ENCODE measurements around the gene EDIL3.

Gene EDIL3

DNA sequence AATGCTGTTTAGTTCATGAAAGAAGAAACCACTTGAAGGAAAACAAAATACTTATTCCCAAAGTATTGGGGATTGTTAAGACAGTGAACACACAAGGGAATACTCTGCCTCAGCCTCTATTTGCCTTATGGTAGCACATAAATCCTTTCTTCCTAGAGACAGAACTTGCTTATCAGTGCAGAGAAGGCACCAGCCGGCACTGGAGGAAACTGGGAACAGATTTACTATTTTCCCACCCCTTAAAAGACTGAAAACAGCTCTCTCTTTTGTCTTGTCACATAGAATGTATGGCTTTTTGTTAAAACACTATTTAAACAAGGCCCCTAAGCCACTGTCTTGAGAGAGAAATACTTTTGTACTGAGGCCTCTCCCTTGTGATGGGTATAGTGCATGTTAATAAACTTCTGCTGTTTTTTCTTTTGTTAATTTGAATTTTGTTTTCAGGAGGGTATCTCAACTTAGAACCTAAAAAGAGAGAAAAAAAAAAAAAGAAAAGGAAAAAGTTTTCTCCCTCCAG lies 40.7 kb upstream of the EDIL3 start:
- Histone ChIP-seq H4K8ac (ENCODE audit: low read depth, low read length) (no peak overlapping the region), H3K4me3 (ENCODE audit: low read length in 2 of 2) (no peak overlapping the region), H3K4ac (ENCODE audit: low read length) (no peak overlapping the region), H2BK5ac (ENCODE audit: low read length) (no peak overlapping the region), H3K4me2 (ENCODE audit: insufficient read depth, low read length, poor library complexity, severe bottlenecking) (no peak overlapping the region), H2BK12ac (ENCODE audit: low read length) (no peak overlapping the region), H2BK15ac (ENCODE audit: low read length) (no peak overlapping the region), H3K27ac (replicated peaks; ENCODE audit: low read length) (no peak overlapping the region), H3K36me3 (replicated peaks in 1 of 2; ENCODE audit: control insufficient read depth in 2 of 2, insufficient read depth in 2 of 2, low read length in 2 of 2) (no peaks in the 10 kb centered on the region), H2BK120ac (ENCODE audit: low read depth, low read length) (no peak overlapping the region), H3K9ac (ENCODE audit: low read depth, low read length, poor library complexity) (no peak overlapping the region), H3K23ac (ENCODE audit: low read depth, low read length, poor library complexity) (no peak overlapping the region), H3K4me1 (ENCODE audit: control insufficient read depth in 2 of 2, insufficient read depth in 1 of 2, low read depth in 1 of 2, low read length in 2 of 2) (no peaks in the 10 kb centered on the region), H3K79me1 (ENCODE audit: low read depth, low read length) (no peaks in the 10 kb centered on the region), H2AFZ (ENCODE audit: low read length) (peak overlapping the region; percentile 56), H3K27me3 (ENCODE audit: control insufficient read depth in 3 of 3, insufficient read depth in 3 of 3, low read depth in 1 of 3, low read length in 3 of 3) (no peaks in the 10 kb centered on the region), H4K91ac (ENCODE audit: low read depth, low read length, poor library complexity) (no peak overlapping the region), H3K18ac (ENCODE audit: low read length) (no peak overlapping the region), H3K14ac (ENCODE audit: low read length) (no peak overlapping the region), H2AK5ac (ENCODE audit: low read depth, low read length) (no peak overlapping the region), H3K9me3 (replicated peaks in 1 of 2; ENCODE audit: control insufficient read depth in 2 of 2, insufficient read depth in 1 of 2, low read depth in 1 of 2, low read length in 2 of 2) (no peaks in the 10 kb centered on the region)
- DNase-seq (ENCODE audit: low spot score): no peak
- WGBS, 2 donors (ENCODE audit: extremely low coverage in 2 of 2, insufficient read length in 2 of 2, insufficient replicate concordance in 1 of 2): no CpG with 5 or more reads among the region's 1 CpG

DNA sequence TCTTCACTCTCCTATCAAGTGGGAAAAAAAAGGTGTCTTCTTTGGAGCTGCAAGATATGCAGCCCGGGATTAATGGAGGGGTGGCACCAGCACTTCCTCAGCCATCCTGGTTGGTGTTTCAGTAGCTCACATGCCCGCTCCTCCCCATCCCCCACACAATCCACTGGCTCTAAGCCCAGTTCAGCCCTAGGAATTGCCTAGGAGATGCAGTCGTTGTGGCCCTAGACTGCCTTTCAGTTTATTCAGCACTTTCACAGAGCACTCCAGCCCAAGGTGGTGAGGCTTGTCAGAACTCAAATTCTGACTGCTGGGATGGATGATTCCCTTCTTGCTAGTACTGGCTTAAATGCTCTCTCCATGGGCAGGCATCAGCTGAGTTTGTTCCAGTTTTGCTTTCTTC lies 35.1 kb upstream of the EDIL3 start:
- no peak overlapping the region for H3K4ac ChIP-seq (ENCODE audit: low read length)
- H3K18ac ChIP-seq (ENCODE audit: low read length): no peak overlapping the region
- H3K36me3 ChIP-seq (replicated peaks in 1 of 2; ENCODE audit: control insufficient read depth in 2 of 2, insufficient read depth in 2 of 2, low read length in 2 of 2): no peaks in the 10 kb centered on the region
- H2AFZ ChIP-seq (ENCODE audit: low read length): no peak overlapping the region
- no peak overlapping the region for H2AK5ac ChIP-seq (ENCODE audit: low read depth, low read length)
- H3K79me1 ChIP-seq (ENCODE audit: low read depth, low read length): no peaks in the 10 kb centered on the region
- H4K91ac ChIP-seq (ENCODE audit: low read depth, low read length, poor library complexity): no peak overlapping the region
- no peak overlapping the region for H4K8ac ChIP-seq (ENCODE audit: low read depth, low read length)
- no peak overlapping the region for H2BK120ac ChIP-seq (ENCODE audit: low read depth, low read length)
- H3K9ac ChIP-seq (ENCODE audit: low read depth, low read length, poor library complexity): no peak overlapping the region
- no peaks in the 10 kb centered on the region for H3K27me3 ChIP-seq (ENCODE audit: control insufficient read depth in 3 of 3, insufficient read depth in 3 of 3, low read depth in 1 of 3, low read length in 3 of 3)
- no peak overlapping the region for H3K14ac ChIP-seq (ENCODE audit: low read length)
- no peak for DNase-seq (ENCODE audit: low spot score)
- H3K9me3 ChIP-seq (replicated peaks in 1 of 2; ENCODE audit: control insufficient read depth in 2 of 2, insufficient read depth in 1 of 2, low read depth in 1 of 2, low read length in 2 of 2): no peaks in the 10 kb centered on the region
- no CpG with 5 or more reads among the region's 3 CpGs for WGBS, 2 donors (ENCODE audit: extremely low coverage in 2 of 2, insufficient read length in 2 of 2, insufficient replicate concordance in 1 of 2)
- H3K4me2 ChIP-seq (ENCODE audit: insufficient read depth, low read length, poor library complexity, severe bottlenecking): no peak overlapping the region
- no peak overlapping the region for H2BK5ac ChIP-seq (ENCODE audit: low read length)
- H3K4me3 ChIP-seq (ENCODE audit: low read length in 2 of 2): no peak overlapping the region
- H3K4me1 ChIP-seq (ENCODE audit: control insufficient read depth in 2 of 2, insufficient read depth in 1 of 2, low read depth in 1 of 2, low read length in 2 of 2): no peaks in the 10 kb centered on the region
- H3K23ac ChIP-seq (ENCODE audit: low read depth, low read length, poor library complexity): no peak overlapping the region
- H2BK15ac ChIP-seq (ENCODE audit: low read length): no peak overlapping the region
- no peak overlapping the region for H3K27ac ChIP-seq (replicated peaks; ENCODE audit: low read length)
- no peak overlapping the region for H2BK12ac ChIP-seq (ENCODE audit: low read length)

DNA sequence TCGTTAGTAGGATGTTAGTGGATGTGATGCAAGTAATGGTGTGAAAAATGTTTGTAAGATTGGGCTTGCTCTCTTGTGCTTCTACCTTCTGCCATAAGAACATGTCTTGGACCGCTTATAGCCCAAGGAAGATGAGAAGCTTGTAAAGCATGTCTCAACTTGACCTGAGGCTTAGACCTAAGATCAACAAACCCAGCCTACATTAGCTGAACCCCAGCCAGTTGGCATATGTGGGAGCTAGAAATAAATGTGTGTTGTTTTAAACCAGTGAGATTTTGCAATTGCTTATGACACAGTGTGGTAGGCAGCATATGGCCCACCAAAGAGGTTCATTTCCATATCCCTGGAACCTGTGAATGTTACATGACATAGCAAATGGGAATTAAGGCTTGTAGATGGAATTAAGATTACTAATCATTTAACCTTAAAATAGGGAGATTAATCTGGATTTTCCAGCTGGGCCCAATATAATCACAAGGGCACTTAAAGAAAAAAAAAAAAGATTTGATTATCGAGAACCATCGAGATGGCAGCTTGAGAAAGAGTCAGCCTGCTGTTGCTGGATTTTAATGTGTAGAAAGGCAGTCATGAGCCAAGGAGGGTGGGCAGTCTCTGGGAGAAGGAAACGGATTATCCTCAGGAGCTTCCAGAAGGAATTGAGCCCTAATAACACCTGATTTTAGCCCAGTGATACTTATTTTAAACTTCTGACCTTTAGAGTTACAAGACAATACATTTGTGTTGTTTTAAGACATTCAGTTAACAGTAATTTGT lies 27.3 kb upstream of the EDIL3 start:
- no peak overlapping the region for H2BK12ac ChIP-seq (ENCODE audit: low read length)
- H3K79me1 ChIP-seq (ENCODE audit: low read depth, low read length): no peaks in the 10 kb centered on the region
- H2AK5ac ChIP-seq (ENCODE audit: low read depth, low read length): no peak overlapping the region
- H3K9me3 ChIP-seq (replicated peaks in 1 of 2; ENCODE audit: control insufficient read depth in 2 of 2, insufficient read depth in 1 of 2, low read depth in 1 of 2, low read length in 2 of 2): no peaks in the 10 kb centered on the region
- no peak overlapping the region for H3K23ac ChIP-seq (ENCODE audit: low read depth, low read length, poor library complexity)
- H2BK15ac ChIP-seq (ENCODE audit: low read length): no peak overlapping the region
- H4K8ac ChIP-seq (ENCODE audit: low read depth, low read length): no peak overlapping the region
- H2AFZ ChIP-seq (ENCODE audit: low read length): no peak overlapping the region
- WGBS, 2 donors (ENCODE audit: extremely low coverage in 2 of 2, insufficient read length in 2 of 2, insufficient replicate concordance in 1 of 2): no CpG with 5 or more reads among the region's 5 CpGs
- no peak overlapping the region for H4K91ac ChIP-seq (ENCODE audit: low read depth, low read length, poor library complexity)
- no peak overlapping the region for H2BK120ac ChIP-seq (ENCODE audit: low read depth, low read length)
- no peak overlapping the region for H2BK5ac ChIP-seq (ENCODE audit: low read length)
- no peak overlapping the region for H3K4me2 ChIP-seq (ENCODE audit: insufficient read depth, low read length, poor library complexity, severe bottlenecking)
- no peak overlapping the region for H3K4me3 ChIP-seq (ENCODE audit: low read length in 2 of 2)
- no peak overlapping the region for H3K9ac ChIP-seq (ENCODE audit: low read depth, low read length, poor library complexity)
- no peak overlapping the region for H3K4ac ChIP-seq (ENCODE audit: low read length)
- no peak overlapping the region for H3K14ac ChIP-seq (ENCODE audit: low read length)
- no peaks in the 10 kb centered on the region for H3K36me3 ChIP-seq (replicated peaks in 1 of 2; ENCODE audit: control insufficient read depth in 2 of 2, insufficient read depth in 2 of 2, low read length in 2 of 2)
- no peak for DNase-seq (ENCODE audit: low spot score)
- no peaks in the 10 kb centered on the region for H3K27me3 ChIP-seq (ENCODE audit: control insufficient read depth in 3 of 3, insufficient read depth in 3 of 3, low read depth in 1 of 3, low read length in 3 of 3)
- no peak overlapping the region for H3K18ac ChIP-seq (ENCODE audit: low read length)
- no peak overlapping the region for H3K27ac ChIP-seq (replicated peaks; ENCODE audit: low read length)
- no peaks in the 10 kb centered on the region for H3K4me1 ChIP-seq (ENCODE audit: control insufficient read depth in 2 of 2, insufficient read depth in 1 of 2, low read depth in 1 of 2, low read length in 2 of 2)

DNA sequence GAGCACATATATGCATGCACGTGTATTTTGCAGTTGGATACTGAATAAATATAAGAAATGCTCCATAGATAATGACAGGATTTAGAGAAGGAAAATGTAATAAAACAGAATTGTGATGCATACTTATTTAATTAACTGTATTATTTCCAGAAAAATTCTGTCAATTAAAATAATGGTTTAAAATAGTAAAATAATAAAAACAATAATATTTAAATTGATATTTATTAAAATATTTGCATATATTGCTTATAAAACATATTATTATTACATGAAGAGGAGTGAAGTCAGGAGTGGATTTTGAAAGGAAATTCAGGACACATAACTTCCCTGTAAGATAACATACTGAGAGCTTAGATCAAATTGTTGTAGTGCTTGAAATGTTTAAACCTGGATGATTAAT lies 21.4 kb upstream of the EDIL3 start:
- H3K36me3 ChIP-seq (replicated peaks in 1 of 2; ENCODE audit: control insufficient read depth in 2 of 2, insufficient read depth in 2 of 2, low read length in 2 of 2): no peaks in the 10 kb centered on the region
- no peak overlapping the region for H4K91ac ChIP-seq (ENCODE audit: low read depth, low read length, poor library complexity)
- no peak for DNase-seq (ENCODE audit: low spot score)
- no peak overlapping the region for H3K27ac ChIP-seq (replicated peaks; ENCODE audit: low read length)
- H3K79me1 ChIP-seq (ENCODE audit: low read depth, low read length): no peaks in the 10 kb centered on the region
- no peak overlapping the region for H3K4me3 ChIP-seq (ENCODE audit: low read length in 2 of 2)
- H3K9ac ChIP-seq (ENCODE audit: low read depth, low read length, poor library complexity): no peak overlapping the region
- H4K8ac ChIP-seq (ENCODE audit: low read depth, low read length): no peak overlapping the region
- H2AFZ ChIP-seq (ENCODE audit: low read length): no peak overlapping the region
- H3K23ac ChIP-seq (ENCODE audit: low read depth, low read length, poor library complexity): no peak overlapping the region
- H3K4ac ChIP-seq (ENCODE audit: low read length): no peak overlapping the region
- no peaks in the 10 kb centered on the region for H3K4me1 ChIP-seq (ENCODE audit: control insufficient read depth in 2 of 2, insufficient read depth in 1 of 2, low read depth in 1 of 2, low read length in 2 of 2)
- H2AK5ac ChIP-seq (ENCODE audit: low read depth, low read length): no peak overlapping the region
- H3K9me3 ChIP-seq (replicated peaks in 1 of 2; ENCODE audit: control insufficient read depth in 2 of 2, insufficient read depth in 1 of 2, low read depth in 1 of 2, low read length in 2 of 2): no peaks in the 10 kb centered on the region
- no peak overlapping the region for H3K18ac ChIP-seq (ENCODE audit: low read length)
- H2BK120ac ChIP-seq (ENCODE audit: low read depth, low read length): no peak overlapping the region
- no CpG with 5 or more reads among the region's 1 CpG for WGBS, 2 donors (ENCODE audit: extremely low coverage in 2 of 2, insufficient read length in 2 of 2, insufficient replicate concordance in 1 of 2)
- no peak overlapping the region for H3K14ac ChIP-seq (ENCODE audit: low read length)
- no peak overlapping the region for H3K4me2 ChIP-seq (ENCODE audit: insufficient read depth, low read length, poor library complexity, severe bottlenecking)
- H2BK12ac ChIP-seq (ENCODE audit: low read length): no peak overlapping the region
- H2BK5ac ChIP-seq (ENCODE audit: low read length): no peak overlapping the region
- no peaks in the 10 kb centered on the region for H3K27me3 ChIP-seq (ENCODE audit: control insufficient read depth in 3 of 3, insufficient read depth in 3 of 3, low read depth in 1 of 3, low read length in 3 of 3)
- H2BK15ac ChIP-seq (ENCODE audit: low read length): no peak overlapping the region

Measured in neuronal stem cell (in vitro differentiated cells).